ENCODE results near the gene CNTN4. TPM values are rescaled to one million over a fixed set of nuclear protein-coding genes. Genes with fewer than 3 reads are reported as not detected.

CNTN4 gene
- total and polyA plus RNA-seq, 2 experiments from 2014 or later: 5.6 to 7.9 TPM

DNA sequence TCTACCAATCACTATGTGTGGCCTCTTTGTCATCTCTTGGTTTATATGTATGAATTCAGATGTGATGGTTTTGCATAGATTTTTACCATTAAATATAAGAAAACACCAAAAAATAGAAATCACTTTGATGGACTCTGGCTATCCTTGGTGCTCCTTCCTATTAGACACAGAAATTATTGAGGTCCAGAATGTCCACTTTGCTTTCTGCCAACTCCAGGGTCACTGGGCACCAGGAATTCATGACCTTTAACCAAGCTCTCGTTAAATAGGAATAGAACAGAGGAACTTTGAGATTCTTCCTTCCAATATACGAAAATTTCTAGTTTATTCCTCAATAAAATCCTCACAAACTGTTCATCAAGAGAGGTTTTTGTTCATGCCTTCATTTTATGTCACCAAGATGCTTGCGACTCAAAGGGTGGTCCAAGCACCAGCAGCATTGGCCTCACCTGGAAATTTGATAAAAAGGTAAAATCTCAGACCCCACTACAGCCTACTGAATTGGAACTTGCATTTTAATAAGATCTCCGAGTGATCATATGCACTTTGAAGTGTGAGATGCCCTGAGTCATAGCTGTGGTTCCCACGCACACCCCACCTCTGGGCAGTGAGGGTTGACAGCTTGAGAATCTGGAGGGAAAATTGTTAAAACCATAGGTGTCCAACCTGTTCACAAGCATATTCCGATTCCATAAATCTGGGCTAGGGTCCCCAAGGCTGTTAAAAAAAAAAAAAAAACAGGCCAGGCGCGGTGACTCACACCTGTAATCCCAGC, 725.0 kb downstream of the CNTN4 start:
- TF ChIP-seq, protein P1, sequence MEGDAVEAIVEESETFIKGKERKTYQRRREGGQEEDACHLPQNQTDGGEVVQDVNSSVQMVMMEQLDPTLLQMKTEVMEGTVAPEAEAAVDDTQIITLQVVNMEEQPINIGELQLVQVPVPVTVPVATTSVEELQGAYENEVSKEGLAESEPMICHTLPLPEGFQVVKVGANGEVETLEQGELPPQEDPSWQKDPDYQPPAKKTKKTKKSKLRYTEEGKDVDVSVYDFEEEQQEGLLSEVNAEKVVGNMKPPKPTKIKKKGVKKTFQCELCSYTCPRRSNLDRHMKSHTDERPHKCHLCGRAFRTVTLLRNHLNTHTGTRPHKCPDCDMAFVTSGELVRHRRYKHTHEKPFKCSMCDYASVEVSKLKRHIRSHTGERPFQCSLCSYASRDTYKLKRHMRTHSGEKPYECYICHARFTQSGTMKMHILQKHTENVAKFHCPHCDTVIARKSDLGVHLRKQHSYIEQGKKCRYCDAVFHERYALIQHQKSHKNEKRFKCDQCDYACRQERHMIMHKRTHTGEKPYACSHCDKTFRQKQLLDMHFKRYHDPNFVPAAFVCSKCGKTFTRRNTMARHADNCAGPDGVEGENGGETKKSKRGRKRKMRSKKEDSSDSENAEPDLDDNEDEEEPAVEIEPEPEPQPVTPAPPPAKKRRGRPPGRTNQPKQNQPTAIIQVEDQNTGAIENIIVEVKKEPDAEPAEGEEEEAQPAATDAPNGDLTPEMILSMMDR (IDR thresholded peaks at IDR 0.05; ENCODE audit: low read depth, low read length): no peak
- Histone ChIP-seq H3K4me3 (no peak overlapping the region), H3K27me3 (no peaks in the 10 kb centered on the region), H3K36me3 (no peaks in the 10 kb centered on the region), H3K4me1 (ENCODE audit: low read depth) (no peaks in the 10 kb centered on the region), H3K27ac (no peak overlapping the region), H3K9me3 (ENCODE audit: low read depth) (no peaks in the 10 kb centered on the region)
- DNase-seq (ENCODE audit: low read depth in 1 of 2, low spot score in 1 of 2): no peak

- no peaks in the 10 kb centered on the region for H3K9me3 ChIP-seq (ENCODE audit: low read depth)
- DNase-seq (ENCODE audit: low read depth in 1 of 2, low spot score in 1 of 2): no peak
- H3K27ac ChIP-seq: no peak overlapping the region
- no peaks in the 10 kb centered on the region for H3K27me3 ChIP-seq
- H3K36me3 ChIP-seq: no peaks in the 10 kb centered on the region
- TF ChIP-seq, protein P1 (IDR thresholded peaks at IDR 0.05; ENCODE audit: low read depth, low read length): no peak
- no peak overlapping the region for H3K4me3 ChIP-seq
- no peaks in the 10 kb centered on the region for H3K4me1 ChIP-seq (ENCODE audit: low read depth)
Measured at GRCh38 chr3:2826036-2826435, 727.4 kb downstream of the CNTN4 start.

- Histone ChIP-seq H3K4me3 (no peak overlapping the region), H3K9me3 (ENCODE audit: low read depth) (no peaks in the 10 kb centered on the region), H3K27me3 (no peaks in the 10 kb centered on the region), H3K27ac (no peak overlapping the region), H3K36me3 (no peaks in the 10 kb centered on the region), H3K4me1 (ENCODE audit: low read depth) (no peaks in the 10 kb centered on the region)
- DNase-seq (ENCODE audit: low read depth in 1 of 2, low spot score in 1 of 2): no peak
- TF ChIP-seq, protein P1 (IDR thresholded peaks at IDR 0.05; ENCODE audit: low read depth, low read length): no peak
Measured at GRCh38 chr3:2826453-2826852, 727.8 kb downstream of the CNTN4 start.

DNA sequence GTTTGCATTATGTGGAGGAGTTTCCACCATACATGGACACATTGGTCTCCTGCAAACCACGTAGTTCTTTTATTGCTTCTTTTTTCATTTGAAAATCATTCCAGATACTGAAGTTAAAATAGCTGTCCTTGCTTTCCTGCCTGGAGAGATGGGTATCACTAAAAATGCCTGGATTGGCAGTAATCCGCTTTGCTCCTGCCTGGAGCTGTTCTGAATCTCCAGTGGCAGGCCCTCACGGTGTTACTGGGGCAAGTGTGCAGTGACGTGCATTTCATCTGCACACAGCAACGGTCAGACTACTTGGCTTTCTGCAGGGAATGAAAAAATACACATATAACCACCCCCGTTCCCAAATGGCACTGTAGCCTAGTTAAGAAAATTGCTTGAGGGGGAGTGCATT, 738.6 kb downstream of the CNTN4 start:
- H3K9me3 ChIP-seq (ENCODE audit: low read depth): no peaks in the 10 kb centered on the region
- TF ChIP-seq, protein P1 (IDR thresholded peaks at IDR 0.05; ENCODE audit: low read depth, low read length): no peak
- H3K4me3 ChIP-seq: no peak overlapping the region
- H3K27ac ChIP-seq: no peak overlapping the region
- peaks cover 19% of the 10 kb centered on the region for H3K4me1 ChIP-seq (ENCODE audit: low read depth)
- DNase-seq (ENCODE audit: low read depth in 1 of 2, low spot score in 1 of 2): peak in 1 of 2 donors; percentile 41
- no peaks in the 10 kb centered on the region for H3K36me3 ChIP-seq
- no peaks in the 10 kb centered on the region for H3K27me3 ChIP-seq

- Histone ChIP-seq H3K27ac (no peak overlapping the region), H3K36me3 (no peaks in the 10 kb centered on the region), H3K9me3 (ENCODE audit: low read depth) (no peaks in the 10 kb centered on the region), H3K4me3 (no peak overlapping the region), H3K4me1 (ENCODE audit: low read depth) (peaks cover 19% of the 10 kb centered on the region), H3K27me3 (no peaks in the 10 kb centered on the region)
- peak in 1 of 2 donors; percentile 21 for DNase-seq (ENCODE audit: low read depth in 1 of 2, low spot score in 1 of 2)
- TF ChIP-seq, protein P1 (IDR thresholded peaks at IDR 0.05; ENCODE audit: low read depth, low read length): no peak
Measured at GRCh38 chr3:2837910-2838309, 739.2 kb downstream of the CNTN4 start.

Measured in cardiac muscle cell (in vitro differentiated cells and primary cell).